Measurements from ENCODE around the gene MNS1.

GRCh38 chr15:56410721-56411120 is 54.2 kb downstream of the MNS1 start:
- TF ChIP-seq EZH2 (IDR thresholded peaks at IDR 0.05; ENCODE audit: insufficient read depth, poor library complexity, severe bottlenecking): no peak
- TF ChIP-seq EZH2phosphoT487 (IDR thresholded peaks at IDR 0.05; ENCODE audit: insufficient read depth, low read depth): no peak
